ENCODE data around the gene SIGLEC15.

SIGLEC15 gene

GRCh38 chr18:45783097-45784075 lies 42.1 kb upstream of the SIGLEC15 start:
- Histone ChIP-seq H3K27me3 (replicated peaks; ENCODE audit: control insufficient read depth, insufficient read depth, low read length) (no peaks in the 10 kb centered on the region), H3K36me3 (ENCODE audit: control insufficient read depth, insufficient read depth, low read length) (no peaks in the 10 kb centered on the region), H3K4me3 (replicated peaks; ENCODE audit: low read depth, low read length) (no peak overlapping the region)
- TF ChIP-seq CTCF (IDR thresholded peaks at IDR 0.05; ENCODE audit: insufficient read depth, low read length, poor library complexity, severe bottlenecking): no peak
- no peak for DNase-seq (ENCODE audit: extremely low read depth, insufficient read length)

- no peak for TF ChIP-seq CTCF (IDR thresholded peaks at IDR 0.05; ENCODE audit: insufficient read depth, low read length, poor library complexity, severe bottlenecking)
- DNase-seq (ENCODE audit: extremely low read depth, insufficient read length): no peak
- Histone ChIP-seq H3K4me3 (replicated peaks; ENCODE audit: low read depth, low read length) (no peak overlapping the region), H3K27me3 (replicated peaks; ENCODE audit: control insufficient read depth, insufficient read depth, low read length) (no peaks in the 10 kb centered on the region), H3K36me3 (ENCODE audit: control insufficient read depth, insufficient read depth, low read length) (no peaks in the 10 kb centered on the region)
These were observed 40.3 kb upstream of the SIGLEC15 start for GRCh38 chr18:45785134-45785533.

GRCh38 chr18:45786941-45787340 lies 38.5 kb upstream of the SIGLEC15 start:
- no peaks in the 10 kb centered on the region for H3K27me3 ChIP-seq (replicated peaks; ENCODE audit: control insufficient read depth, insufficient read depth, low read length)
- H3K36me3 ChIP-seq (ENCODE audit: control insufficient read depth, insufficient read depth, low read length): no peaks in the 10 kb centered on the region
- no peak for TF ChIP-seq CTCF (IDR thresholded peaks at IDR 0.05; ENCODE audit: insufficient read depth, low read length, poor library complexity, severe bottlenecking)
- H3K4me3 ChIP-seq (replicated peaks; ENCODE audit: low read depth, low read length): no peak overlapping the region
- DNase-seq (ENCODE audit: extremely low read depth, insufficient read length): no peak

- no peak overlapping the region for H3K4me3 ChIP-seq (replicated peaks; ENCODE audit: low read depth, low read length)
- H3K27me3 ChIP-seq (replicated peaks; ENCODE audit: control insufficient read depth, insufficient read depth, low read length): no peaks in the 10 kb centered on the region
- no peak for DNase-seq (ENCODE audit: extremely low read depth, insufficient read length)
- TF ChIP-seq CTCF (IDR thresholded peaks at IDR 0.05; ENCODE audit: insufficient read depth, low read length, poor library complexity, severe bottlenecking): no peak
- H3K36me3 ChIP-seq (ENCODE audit: control insufficient read depth, insufficient read depth, low read length): no peaks in the 10 kb centered on the region
These were observed 38.1 kb upstream of the SIGLEC15 start for GRCh38 chr18:45787346-45787745.

- DNase-seq (ENCODE audit: extremely low read depth, insufficient read length): no peak
- no peak for TF ChIP-seq CTCF (IDR thresholded peaks at IDR 0.05; ENCODE audit: insufficient read depth, low read length, poor library complexity, severe bottlenecking)
- Histone ChIP-seq H3K27me3 (replicated peaks; ENCODE audit: control insufficient read depth, insufficient read depth, low read length) (no peaks in the 10 kb centered on the region), H3K4me3 (replicated peaks; ENCODE audit: low read depth, low read length) (no peak overlapping the region), H3K36me3 (ENCODE audit: control insufficient read depth, insufficient read depth, low read length) (no peaks in the 10 kb centered on the region)
These were observed 36.6 kb upstream of the SIGLEC15 start for GRCh38 chr18:45788861-45789260.

Measured in GM06990 (cell line).